Body of pancreas (tissue), 4 donors: Measurements from ENCODE around the gene C19orf47. TPM values are rescaled to one million over a fixed set of nuclear protein-coding genes. Genes with fewer than 3 reads are reported as not detected.

Experiments
- ATAC-seq: fragments of 150-250 bp; one replicate; pipeline ENCODE4 v1.9.1; 2016
- DNase-seq, 4 donors: peaks; one replicate each; pipeline ENCODE4 v3.0.0-alpha.2; 2019
- H3K27ac ChIP-seq, 4 donors: fragments of 200-600 bp; sonication (generic); 1 replicate in 3 of 4; 2 replicates in 1 of 4; pipeline versions ENCODE4 v1.5.1 to v1.6.1; 2016 to 2019; ENCODE audit warnings: mild to moderate bottlenecking in 1 of 4, mixed read lengths in 1 of 4, moderate library complexity in 1 of 4
- H3K27me3 ChIP-seq, 2 donors: fragments of 200-600 bp; sonication (generic); one replicate each; pipeline ENCODE4 v1.6.0; 2016; ENCODE audit warnings: mild to moderate bottlenecking in 1 of 2
- H3K36me3 ChIP-seq, 2 donors: fragments of 200-600 bp; sonication (generic); replicated peaks in 1 of 2; 2 replicates each; pipeline ENCODE4 v1.5.1; 2016; ENCODE audit warnings: low read depth in 2 of 2; ENCODE audit not compliant: insufficient read depth in 1 of 2
- H3K4me1 ChIP-seq: fragments of 200-600 bp; sonication (generic); one replicate; pipeline ENCODE4 v1.6.0; 2016
- H3K4me3 ChIP-seq, 2 donors: fragments of 200-600 bp; sonication (generic); 1 replicate in 1 of 2; 2 replicates in 1 of 2; pipeline ENCODE4 v1.5.1; 2016 to 2019
- H3K9me3 ChIP-seq, 3 donors: fragments of 200-600 bp; sonication (generic); 1 replicate in 2 of 3; 2 replicates in 1 of 3; pipeline ENCODE4 v1.5.1; 2016
- POLR2A ChIP-seq, 3 donors: fragments of 450-650 bp; IDR thresholded peaks; one replicate each; pipeline ENCODE4 v1.6.1; 2016; ENCODE audit warnings: antibody characterized with exemption in 3 of 3, mild to moderate bottlenecking in 2 of 3
- WGBS, 2 donors: methylation state at CpG; one replicate each; pipeline ENCODE4 v1.1.5; 2017; 5-methylcytosine and 5-hydroxymethylcytosine counted together
- intact Hi-C: fragments of 100-400 bp; cut with DNase I; formaldehyde crosslinking; loops from one replicate; pipeline ENCODE4 v1.15.1; 2023
- microRNA counts, 2 donors: library from miRNA; unstranded; fragments of <30 nt; microRNA quantifications; one replicate each; lab custom pipeline; 2017
- microRNA-seq, 2 donors: library from miRNA; unstranded; fragments of <30 nt; microRNA quantifications; one replicate each; pipeline ENCODE4, GENCODE V29; 2016; ENCODE audit warnings: borderline number of aligned reads in 2 of 2, borderline replicate concordance in 2 of 2
- small RNA-seq: library from RNA; depleted of rRNA; stranded (forward); fragments of <200 nt; gene quantifications from one replicate; pipeline ENCODE3, GENCODE V24; 2016
- total RNA-seq, 2 donors: library from RNA; depleted of rRNA; stranded (reverse); fragments of >200 nt; gene quantifications; one replicate each; pipeline ENCODE4 v1.1.0, GENCODE V29; 2016
- TF ChIP-seq, protein P1 (sequence below), 7 experiments: fragments of 450-650 bp in 4 of 7; fragments of 200-600 bp in 3 of 7; sonication (generic) in 3 of 7; IDR thresholded peaks; one replicate each; pipeline ENCODE4 v1.5.1; 2016 to 2019; ENCODE audit warnings: antibody characterized with exemption in 7 of 7

The C19orf47 gene
- total RNA-seq, 2 donors from 2014 or later, result 3.9 to 19.8 TPM

DNA sequence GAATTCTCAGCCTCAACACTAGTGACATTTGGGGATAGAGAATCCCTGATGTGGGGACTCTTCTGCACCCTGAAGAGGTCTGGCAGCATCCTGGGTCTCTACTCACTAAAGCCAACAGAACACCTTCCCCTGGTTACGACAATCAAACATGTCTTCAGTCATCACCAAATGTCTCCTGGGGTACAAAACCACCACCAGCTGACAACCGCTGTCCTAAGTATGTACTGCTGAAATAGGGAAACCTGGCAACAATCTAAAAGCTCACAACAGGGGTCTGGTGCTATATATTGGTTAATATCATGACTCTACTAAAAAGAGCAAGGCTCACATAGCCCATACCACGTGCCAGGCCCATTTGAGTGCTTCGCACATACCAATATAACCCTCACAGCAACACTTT lies 76.5 kb downstream of the C19orf47 start:
- intact Hi-C loops, result no loop called here
- H3K9me3 ChIP-seq, result no peaks in the 10 kb centered on the region
- H3K4me3 ChIP-seq, result no peak overlapping the region
- no peaks in the 10 kb centered on the region for H3K36me3 ChIP-seq
- DNase-seq (no peak), ATAC-seq (no peak)
- WGBS, 2 donors, result 88 to 100% methylated on average over 3 to 4 of the region's 4 CpGs
- H3K27ac ChIP-seq, result no peak overlapping the region
- no peaks in the 10 kb centered on the region for H3K27me3 ChIP-seq
- no peak for TF ChIP-seq POLR2A (IDR thresholded peaks at IDR 0.05)
- TF ChIP-seq, protein P1, sequence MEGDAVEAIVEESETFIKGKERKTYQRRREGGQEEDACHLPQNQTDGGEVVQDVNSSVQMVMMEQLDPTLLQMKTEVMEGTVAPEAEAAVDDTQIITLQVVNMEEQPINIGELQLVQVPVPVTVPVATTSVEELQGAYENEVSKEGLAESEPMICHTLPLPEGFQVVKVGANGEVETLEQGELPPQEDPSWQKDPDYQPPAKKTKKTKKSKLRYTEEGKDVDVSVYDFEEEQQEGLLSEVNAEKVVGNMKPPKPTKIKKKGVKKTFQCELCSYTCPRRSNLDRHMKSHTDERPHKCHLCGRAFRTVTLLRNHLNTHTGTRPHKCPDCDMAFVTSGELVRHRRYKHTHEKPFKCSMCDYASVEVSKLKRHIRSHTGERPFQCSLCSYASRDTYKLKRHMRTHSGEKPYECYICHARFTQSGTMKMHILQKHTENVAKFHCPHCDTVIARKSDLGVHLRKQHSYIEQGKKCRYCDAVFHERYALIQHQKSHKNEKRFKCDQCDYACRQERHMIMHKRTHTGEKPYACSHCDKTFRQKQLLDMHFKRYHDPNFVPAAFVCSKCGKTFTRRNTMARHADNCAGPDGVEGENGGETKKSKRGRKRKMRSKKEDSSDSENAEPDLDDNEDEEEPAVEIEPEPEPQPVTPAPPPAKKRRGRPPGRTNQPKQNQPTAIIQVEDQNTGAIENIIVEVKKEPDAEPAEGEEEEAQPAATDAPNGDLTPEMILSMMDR (IDR thresholded peaks at IDR 0.05), result no peak
- peaks cover 75% of the 10 kb centered on the region for H3K4me1 ChIP-seq

DNA sequence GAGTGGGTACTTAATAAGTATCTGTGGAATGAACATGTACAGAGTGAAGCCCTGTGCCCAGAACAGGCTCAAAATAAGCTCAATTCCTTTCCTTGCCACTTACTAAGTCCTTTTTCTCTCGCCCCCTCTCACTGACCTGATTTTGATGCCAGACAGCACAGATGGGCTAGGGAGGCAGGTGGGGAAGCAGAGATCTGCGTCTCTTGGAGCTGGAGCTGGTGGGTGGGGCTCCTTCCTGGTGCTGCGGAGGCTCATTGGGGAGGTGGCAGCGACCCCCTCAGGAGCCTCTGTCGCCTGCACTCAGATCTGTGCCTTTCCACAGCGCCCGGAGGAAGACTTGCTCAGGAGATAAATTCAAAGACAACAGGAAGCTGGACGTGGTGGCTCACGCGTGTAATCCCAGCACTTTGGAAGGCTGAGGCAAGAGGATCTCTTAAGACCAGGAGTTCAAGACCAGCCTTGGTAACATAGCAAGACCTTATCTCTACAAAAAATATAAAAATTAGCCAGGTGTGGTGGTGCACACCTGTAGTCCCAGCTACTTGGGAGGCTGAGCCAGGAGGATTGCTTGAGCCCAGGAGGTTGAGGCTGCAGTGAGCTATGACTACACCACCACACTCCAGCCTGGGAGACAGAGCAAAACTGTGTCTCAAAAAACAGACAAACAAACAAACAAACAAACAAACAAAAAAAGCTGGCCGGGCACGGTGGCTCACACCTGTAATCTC lies 77.7 kb downstream of the C19orf47 start:
- intact Hi-C loops, result no loop called here
- DNase-seq (no peak), ATAC-seq (no peak)
- no peaks in the 10 kb centered on the region for H3K36me3 ChIP-seq
- H3K9me3 ChIP-seq, result no peaks in the 10 kb centered on the region
- H3K4me3 ChIP-seq, result no peak overlapping the region
- no peaks in the 10 kb centered on the region for H3K27me3 ChIP-seq
- TF ChIP-seq POLR2A (IDR thresholded peaks at IDR 0.05), result no peak
- TF ChIP-seq, protein P1 (IDR thresholded peaks at IDR 0.05), result no peak
- no peak overlapping the region for H3K27ac ChIP-seq
- 79 to 91% methylated on average over 12 of the region's 12 CpGs for WGBS, 2 donors
- peaks cover 83% of the 10 kb centered on the region for H3K4me1 ChIP-seq

MicroRNA genes within 50 kb of the gene (microRNA counts, 767-probe panel; counts per million panel counts)
- 0 to 736 counts per million in 2 donors for microRNA hsa-miR-641 (lab: Ali Mortazavi, UCI)

Small RNA genes lying within 50 kb of the gene (microRNA-seq; reads per million reads assigned to microRNA genes)
- 14.8 to 17.2 reads per million in 2 donors for gene MIR641
- gene MIR6796, result 0 to 0.45 reads per million in 2 donors

Small RNA genes lying within 50 kb of the gene (small RNA-seq; reads per million reads assigned to genes)
- gene MIR641 (not detected), gene MIR6796 (not detected), gene RF00019 (not detected), gene RNU6-945P (not detected)

Other genes starting within 250 kb of the C19orf47 start
- 10 to 100 TPM; 15.8 to 25.7 TPM for gene MAP3K10, start 157.0 kb downstream of the C19orf47 start, total RNA-seq
- not detected for gene TTC9B, start 130.0 kb downstream of the C19orf47 start, total RNA-seq
- gene CCNP, start 121.7 kb downstream of the C19orf47 start, total RNA-seq, result not detected
- 10 to 100 TPM; 46.2 to 96.2 TPM for gene AKT2, start 63.1 kb downstream of the C19orf47 start, total RNA-seq
- 100 to 1,000 TPM; 155 to 162 TPM for gene PLD3, start 298 bp upstream of the C19orf47 start, total RNA-seq
- not detected for gene HIPK4, start 41.8 kb upstream of the C19orf47 start, total RNA-seq
- 10 to 100 TPM in 1 of 2 donors, 1 to 10 TPM in 1; 5.7 to 14.8 TPM for gene PRX, start 65.0 kb upstream of the C19orf47 start, total RNA-seq
- gene SERTAD1, start 77.6 kb upstream of the C19orf47 start, total RNA-seq, result 1 to 10 TPM; 6.9 to 7.3 TPM
- 10 to 100 TPM in 1 of 2 donors, 1 to 10 TPM in 1; 5.7 to 10.2 TPM for gene SERTAD3, start 95.9 kb upstream of the C19orf47 start, total RNA-seq
- 100 to 1,000 TPM in 1 of 2 donors, 10 to 100 TPM in 1; 79.8 to 109 TPM for gene BLVRB, start 117.3 kb upstream of the C19orf47 start, total RNA-seq
- 1 to 10 TPM; 1.8 to 6.3 TPM for gene SPTBN4, start 118.6 kb upstream of the C19orf47 start, total RNA-seq
- gene SHKBP1, start 228.5 kb upstream of the C19orf47 start, total RNA-seq, result 10 to 100 TPM; 43.3 to 63.6 TPM